ENCODE measurements around the gene EPS15.

GRCh38 chr1:51311826-51312225, 207.2 kb downstream of the EPS15 start:
- TF ChIP-seq, protein P1, sequence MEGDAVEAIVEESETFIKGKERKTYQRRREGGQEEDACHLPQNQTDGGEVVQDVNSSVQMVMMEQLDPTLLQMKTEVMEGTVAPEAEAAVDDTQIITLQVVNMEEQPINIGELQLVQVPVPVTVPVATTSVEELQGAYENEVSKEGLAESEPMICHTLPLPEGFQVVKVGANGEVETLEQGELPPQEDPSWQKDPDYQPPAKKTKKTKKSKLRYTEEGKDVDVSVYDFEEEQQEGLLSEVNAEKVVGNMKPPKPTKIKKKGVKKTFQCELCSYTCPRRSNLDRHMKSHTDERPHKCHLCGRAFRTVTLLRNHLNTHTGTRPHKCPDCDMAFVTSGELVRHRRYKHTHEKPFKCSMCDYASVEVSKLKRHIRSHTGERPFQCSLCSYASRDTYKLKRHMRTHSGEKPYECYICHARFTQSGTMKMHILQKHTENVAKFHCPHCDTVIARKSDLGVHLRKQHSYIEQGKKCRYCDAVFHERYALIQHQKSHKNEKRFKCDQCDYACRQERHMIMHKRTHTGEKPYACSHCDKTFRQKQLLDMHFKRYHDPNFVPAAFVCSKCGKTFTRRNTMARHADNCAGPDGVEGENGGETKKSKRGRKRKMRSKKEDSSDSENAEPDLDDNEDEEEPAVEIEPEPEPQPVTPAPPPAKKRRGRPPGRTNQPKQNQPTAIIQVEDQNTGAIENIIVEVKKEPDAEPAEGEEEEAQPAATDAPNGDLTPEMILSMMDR (IDR thresholded peaks at IDR 0.05; ENCODE audit: poor library complexity): no peak
- no peak for TF ChIP-seq EZH2 (IDR thresholded peaks at IDR 0.05; ENCODE audit: borderline replicate concordance)

Measured in hepatocyte (in vitro differentiated cells).